Uterus (tissue), 2 donors: ENCODE results near the gene STIMATE.

Experiments used
- CTCF ChIP-seq, 4 experiments: fragments of 200-600 bp in 2 of 4; fragments of 450-650 bp in 2 of 4; sonication (generic) in 2 of 4; IDR thresholded peaks; one replicate each; pipeline ENCODE4 v1.5.1; 2016 to 2019; ENCODE audit warnings: antibody characterized with exemption in 4 of 4, mild to moderate bottlenecking in 2 of 4, moderate library complexity in 1 of 4
- POLR2A ChIP-seq, 2 donors: fragments of 450-650 bp; IDR thresholded peaks; one replicate each; pipeline ENCODE4 v1.6.1; 2016; ENCODE audit warnings: antibody characterized with exemption in 2 of 2, mild to moderate bottlenecking in 1 of 2, moderate library complexity in 1 of 2

GRCh38 chr3:52829482-52829881 is 67.9 kb downstream of the STIMATE start:
- TF ChIP-seq CTCF (IDR thresholded peaks at IDR 0.05) (no peak), POLR2A (IDR thresholded peaks at IDR 0.05) (no peak)
